Upper lobe of left lung (tissue), 4 donors: ENCODE data around the gene PCYT1A.

Experiments
- CTCF ChIP-seq, 6 experiments: fragments of 450-650 bp in 4 of 6; fragments of 200-600 bp in 2 of 6; sonication (generic) in 2 of 6; IDR thresholded peaks; one replicate each; pipeline ENCODE4 v1.5.1; 2016 to 2019; ENCODE audit warnings: antibody characterized with exemption in 6 of 6
- POLR2AphosphoS5 ChIP-seq, 2 donors: sonication (generic); formaldehyde crosslinking; IDR thresholded peaks; one replicate each; pipeline ENCODE4 v1.5.1; 2017; ENCODE audit warnings: antibody characterized with exemption in 2 of 2

- TF ChIP-seq CTCF (IDR thresholded peaks at IDR 0.05): peak in 1 of 6 experiments; percentile 6
- no peak for TF ChIP-seq POLR2AphosphoS5 (IDR thresholded peaks at IDR 0.05)
These were observed 36.2 kb upstream of the PCYT1A start for GRCh38 chr3:196323691-196324090.
